ENCODE results near the gene CYP39A1. TPM values are rescaled to one million over a fixed set of nuclear protein-coding genes. Genes with fewer than 3 reads are reported as not detected.

CYP39A1 gene
- total and polyA plus RNA-seq, 2 experiments from 2014 or later: 5.2 to 9.2 TPM

DNA sequence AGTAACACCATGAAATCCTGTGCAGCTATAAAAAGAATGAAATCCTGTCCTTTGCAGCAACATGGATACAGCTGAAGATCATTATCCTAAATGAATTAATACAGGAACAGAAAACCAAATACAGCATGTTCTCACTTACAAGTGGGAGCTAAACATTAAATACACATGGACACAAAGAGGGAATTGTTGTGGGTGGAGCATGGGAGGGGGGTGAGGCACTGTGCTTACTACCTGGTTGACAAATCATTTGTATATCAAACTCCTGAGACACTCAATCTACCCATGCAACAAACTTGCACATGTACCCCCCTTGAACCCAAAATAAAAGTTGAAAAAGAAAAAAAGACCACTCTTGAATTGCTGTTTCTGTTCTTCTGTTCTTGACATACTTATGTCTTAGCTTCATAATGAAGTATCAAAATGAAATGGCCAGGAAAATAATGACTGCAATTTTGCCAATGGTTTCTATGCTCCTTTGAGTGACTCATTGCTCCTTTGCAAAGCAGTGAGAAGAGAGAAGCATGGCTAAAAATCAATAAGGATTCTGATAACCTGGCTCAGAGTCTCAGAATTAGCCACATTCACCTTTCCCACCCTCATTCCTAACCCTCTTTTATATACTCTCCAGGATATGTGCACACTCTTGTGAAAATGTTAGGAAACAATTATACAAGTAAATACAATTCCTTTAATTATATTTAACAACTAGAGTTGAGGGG lies 71.0 kb downstream of the CYP39A1 start:
- no peak overlapping the region for H3K4me2 ChIP-seq
- H3K9me2 ChIP-seq (replicated peaks; ENCODE audit: insufficient read depth): no peaks in the 10 kb centered on the region
- no peak for TF ChIP-seq EZH2phosphoT487 (IDR thresholded peaks at IDR 0.05; ENCODE audit: low read depth, severe bottlenecking, unreplicated experiment)
- TF ChIP-seq EZH2 (IDR thresholded peaks at IDR 0.05; ENCODE audit: borderline replicate concordance): no peak
- TF ChIP-seq, protein P1, sequence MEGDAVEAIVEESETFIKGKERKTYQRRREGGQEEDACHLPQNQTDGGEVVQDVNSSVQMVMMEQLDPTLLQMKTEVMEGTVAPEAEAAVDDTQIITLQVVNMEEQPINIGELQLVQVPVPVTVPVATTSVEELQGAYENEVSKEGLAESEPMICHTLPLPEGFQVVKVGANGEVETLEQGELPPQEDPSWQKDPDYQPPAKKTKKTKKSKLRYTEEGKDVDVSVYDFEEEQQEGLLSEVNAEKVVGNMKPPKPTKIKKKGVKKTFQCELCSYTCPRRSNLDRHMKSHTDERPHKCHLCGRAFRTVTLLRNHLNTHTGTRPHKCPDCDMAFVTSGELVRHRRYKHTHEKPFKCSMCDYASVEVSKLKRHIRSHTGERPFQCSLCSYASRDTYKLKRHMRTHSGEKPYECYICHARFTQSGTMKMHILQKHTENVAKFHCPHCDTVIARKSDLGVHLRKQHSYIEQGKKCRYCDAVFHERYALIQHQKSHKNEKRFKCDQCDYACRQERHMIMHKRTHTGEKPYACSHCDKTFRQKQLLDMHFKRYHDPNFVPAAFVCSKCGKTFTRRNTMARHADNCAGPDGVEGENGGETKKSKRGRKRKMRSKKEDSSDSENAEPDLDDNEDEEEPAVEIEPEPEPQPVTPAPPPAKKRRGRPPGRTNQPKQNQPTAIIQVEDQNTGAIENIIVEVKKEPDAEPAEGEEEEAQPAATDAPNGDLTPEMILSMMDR (IDR thresholded peaks at IDR 0.05; ENCODE audit: poor library complexity): no peak
- no peak overlapping the region for H2AFZ ChIP-seq
- H4K20me1 ChIP-seq (ENCODE audit: insufficient read depth, poor library complexity, severe bottlenecking): no peaks in the 10 kb centered on the region
- no peaks in the 10 kb centered on the region for H3K36me3 ChIP-seq (replicated peaks; ENCODE audit: insufficient read depth, low read depth)
- no peak overlapping the region for H3K4me3 ChIP-seq
- H3K27ac ChIP-seq: no peak overlapping the region
- DNase-seq (ENCODE audit: low spot score): no peak
- H3K4me1 ChIP-seq (ENCODE audit: insufficient read depth): no peaks in the 10 kb centered on the region
- H3K9me3 ChIP-seq (ENCODE audit: low read depth): no peaks in the 10 kb centered on the region
- H3K27me3 ChIP-seq: no peaks in the 10 kb centered on the region
- H3K79me2 ChIP-seq: no peaks in the 10 kb centered on the region

GRCh38 chr6:46575530-46575929 lies 77.1 kb downstream of the CYP39A1 start:
- no peak for DNase-seq (ENCODE audit: low spot score)
- Histone ChIP-seq H4K20me1 (ENCODE audit: insufficient read depth, poor library complexity, severe bottlenecking) (no peaks in the 10 kb centered on the region), H3K9me3 (ENCODE audit: low read depth) (peaks cover 5% of the 10 kb centered on the region), H3K27me3 (no peaks in the 10 kb centered on the region), H3K4me1 (ENCODE audit: insufficient read depth) (no peaks in the 10 kb centered on the region), H3K79me2 (no peaks in the 10 kb centered on the region), H3K4me2 (no peak overlapping the region), H2AFZ (no peak overlapping the region), H3K9me2 (replicated peaks; ENCODE audit: insufficient read depth) (no peaks in the 10 kb centered on the region), H3K27ac (no peak overlapping the region), H3K4me3 (no peak overlapping the region), H3K36me3 (replicated peaks; ENCODE audit: insufficient read depth, low read depth) (no peaks in the 10 kb centered on the region)
- TF ChIP-seq EZH2 (IDR thresholded peaks at IDR 0.05; ENCODE audit: borderline replicate concordance): no peak
- 87% methylated on average over 3 of the region's 3 CpGs for WGBS (ENCODE audit: low lambda C conversion rate, missing lambda C conversion rate)

DNA sequence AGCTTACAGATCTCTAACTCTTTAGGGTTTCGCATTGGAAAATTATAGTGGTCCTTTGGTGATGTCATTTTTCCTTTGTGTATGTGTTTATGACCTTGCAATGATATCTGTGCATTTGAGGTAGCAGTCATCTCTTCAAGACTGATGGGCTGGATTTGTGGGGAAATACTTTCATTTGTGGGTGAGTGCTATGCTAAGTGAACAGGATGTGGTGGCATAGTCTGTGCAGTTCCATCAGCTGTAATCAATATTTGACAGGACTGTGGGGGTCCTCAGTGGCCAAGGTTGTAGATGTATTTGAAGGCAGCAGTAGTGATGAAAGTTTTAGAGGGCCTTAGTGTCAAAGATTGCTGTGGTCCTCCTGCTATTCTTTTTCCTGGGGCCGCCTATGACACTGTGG lies 79.5 kb downstream of the CYP39A1 start:
- Histone ChIP-seq H3K79me2 (no peaks in the 10 kb centered on the region), H3K36me3 (replicated peaks; ENCODE audit: insufficient read depth, low read depth) (no peaks in the 10 kb centered on the region), H3K27me3 (no peaks in the 10 kb centered on the region), H3K4me2 (no peak overlapping the region), H3K4me1 (ENCODE audit: insufficient read depth) (no peaks in the 10 kb centered on the region), H3K27ac (no peak overlapping the region), H2AFZ (no peak overlapping the region), H3K4me3 (no peak overlapping the region), H3K9me3 (ENCODE audit: low read depth) (peaks cover 5% of the 10 kb centered on the region), H3K9me2 (replicated peaks; ENCODE audit: insufficient read depth) (no peaks in the 10 kb centered on the region), H4K20me1 (ENCODE audit: insufficient read depth, poor library complexity, severe bottlenecking) (no peaks in the 10 kb centered on the region)
- DNase-seq (ENCODE audit: low spot score): no peak
- WGBS (ENCODE audit: low lambda C conversion rate, missing lambda C conversion rate): 23% methylated on average over 2 of the region's 2 CpGs
- TF ChIP-seq EZH2phosphoT487 (IDR thresholded peaks at IDR 0.05; ENCODE audit: low read depth, severe bottlenecking, unreplicated experiment) (no peak), EZH2 (IDR thresholded peaks at IDR 0.05; ENCODE audit: borderline replicate concordance) (no peak)
- TF ChIP-seq, protein P1 (IDR thresholded peaks at IDR 0.05; ENCODE audit: poor library complexity): no peak

DNA sequence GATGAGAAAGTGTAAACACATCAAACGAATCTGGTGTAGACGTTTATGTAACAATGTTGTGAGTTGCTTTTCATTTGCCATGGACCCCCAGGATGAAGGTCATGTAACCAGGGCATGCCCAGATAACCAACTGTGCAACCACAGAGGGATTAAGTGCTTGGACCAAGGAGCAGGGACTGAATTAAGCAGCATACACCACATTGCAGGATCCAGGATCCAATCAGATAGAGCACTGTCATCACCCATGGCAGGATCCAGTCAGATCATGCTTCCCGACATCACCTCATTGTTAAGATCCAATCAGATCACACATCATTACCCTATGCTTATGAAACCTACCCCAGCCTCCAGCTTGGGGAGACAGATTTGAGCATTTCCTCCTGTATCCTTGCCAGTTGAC lies 87.1 kb downstream of the CYP39A1 start:
- H3K9me2 ChIP-seq (replicated peaks; ENCODE audit: insufficient read depth): no peaks in the 10 kb centered on the region
- H4K20me1 ChIP-seq (ENCODE audit: insufficient read depth, poor library complexity, severe bottlenecking): no peaks in the 10 kb centered on the region
- H3K27ac ChIP-seq: no peak overlapping the region
- WGBS (ENCODE audit: low lambda C conversion rate, missing lambda C conversion rate): 86% methylated on average over 3 of the region's 3 CpGs
- H3K79me2 ChIP-seq: no peaks in the 10 kb centered on the region
- H3K4me3 ChIP-seq: no peak overlapping the region
- DNase-seq (ENCODE audit: low spot score): no peak
- H3K27me3 ChIP-seq: no peaks in the 10 kb centered on the region
- TF ChIP-seq EZH2phosphoT487 (IDR thresholded peaks at IDR 0.05; ENCODE audit: low read depth, severe bottlenecking, unreplicated experiment) (no peak), EZH2 (IDR thresholded peaks at IDR 0.05; ENCODE audit: borderline replicate concordance) (no peak)
- TF ChIP-seq, protein P1 (IDR thresholded peaks at IDR 0.05; ENCODE audit: poor library complexity): no peak
- no peak overlapping the region for H3K4me2 ChIP-seq
- no peak overlapping the region for H2AFZ ChIP-seq
- H3K36me3 ChIP-seq (replicated peaks; ENCODE audit: insufficient read depth, low read depth): no peaks in the 10 kb centered on the region
- no peaks in the 10 kb centered on the region for H3K4me1 ChIP-seq (ENCODE audit: insufficient read depth)
- no peaks in the 10 kb centered on the region for H3K9me3 ChIP-seq (ENCODE audit: low read depth)

Measured in hepatocyte (in vitro differentiated cells).